ENCODE measurements around the gene LCOR.
A peak's percentile ranks its signal among the peaks of the same experiment; 100 is the strongest.

The LCOR gene

GRCh38 chr10:96978621-96979154 lies 146.6 kb downstream of the LCOR start:
- no peaks in the 10 kb centered on the region for H3K4me1 ChIP-seq (ENCODE audit: insufficient read depth, low read length)
- H3K4me3 ChIP-seq (ENCODE audit: low read length), result no peak overlapping the region
- peaks cover 23% of the 10 kb centered on the region for H3K36me3 ChIP-seq (ENCODE audit: insufficient read depth, low read depth, low read length)
- no peaks in the 10 kb centered on the region for H3K9me3 ChIP-seq (ENCODE audit: insufficient read depth, low read depth, low read length)
- no peak overlapping the region for H3K27ac ChIP-seq (ENCODE audit: low read length)
- H3K9ac ChIP-seq (ENCODE audit: low read depth, low read length), result no peak overlapping the region
- H3K27me3 ChIP-seq (ENCODE audit: insufficient read depth, low read length), result no peaks in the 10 kb centered on the region

GRCh38 chr10:96982149-96982930 lies 150.2 kb downstream of the LCOR start:
- Histone ChIP-seq H3K36me3 (ENCODE audit: insufficient read depth, low read depth, low read length) (peaks cover 23% of the 10 kb centered on the region), H3K4me1 (ENCODE audit: insufficient read depth, low read length) (peaks cover 18% of the 10 kb centered on the region; the same call in 1 of the 2 replicates), H3K9ac (ENCODE audit: low read depth, low read length) (no peak overlapping the region)

GRCh38 chr10:96984541-96985131 lies 152.5 kb downstream of the LCOR start:
- Histone ChIP-seq H3K9ac (ENCODE audit: low read depth, low read length) (peak overlapping the region; percentile 49; the same call in 1 of the 2 replicates), H3K27me3 (ENCODE audit: insufficient read depth, low read length) (no peaks in the 10 kb centered on the region), H3K36me3 (ENCODE audit: insufficient read depth, low read depth, low read length) (peaks cover 23% of the 10 kb centered on the region), H3K4me1 (ENCODE audit: insufficient read depth, low read length) (peaks cover 18% of the 10 kb centered on the region; the same call in 1 of the 2 replicates), H3K9me3 (ENCODE audit: insufficient read depth, low read depth, low read length) (no peaks in the 10 kb centered on the region), H3K27ac (ENCODE audit: low read length) (peak overlapping the region; percentile 39), H3K4me3 (ENCODE audit: low read length) (peak overlapping the region; percentile 22; the same call in 1 of the 2 replicates)

More at GRCh38 chr10:96982149-96982930, 150.2 kb downstream of the LCOR start:
- Histone ChIP-seq H3K9me3 (ENCODE audit: insufficient read depth, low read depth, low read length) (no peaks in the 10 kb centered on the region), H3K27ac (ENCODE audit: low read length) (no peak overlapping the region), H3K27me3 (ENCODE audit: insufficient read depth, low read length) (no peaks in the 10 kb centered on the region), H3K4me3 (ENCODE audit: low read length) (no peak overlapping the region)

- no peak overlapping the region for H3K4me3 ChIP-seq (ENCODE audit: low read length)
- no peaks in the 10 kb centered on the region for H3K9me3 ChIP-seq (ENCODE audit: insufficient read depth, low read depth, low read length)
- peaks cover 18% of the 10 kb centered on the region; the same call in 1 of the 2 replicates for H3K4me1 ChIP-seq (ENCODE audit: insufficient read depth, low read length)
- H3K27me3 ChIP-seq (ENCODE audit: insufficient read depth, low read length), result no peaks in the 10 kb centered on the region
- H3K9ac ChIP-seq (ENCODE audit: low read depth, low read length), result no peak overlapping the region
- H3K36me3 ChIP-seq (ENCODE audit: insufficient read depth, low read depth, low read length), result peaks cover 16% of the 10 kb centered on the region
- H3K27ac ChIP-seq (ENCODE audit: low read length), result no peak overlapping the region
Measured at GRCh38 chr10:96986200-96986856, 154.2 kb downstream of the LCOR start.

GRCh38 chr10:96987141-96987841 lies 155.2 kb downstream of the LCOR start:
- Histone ChIP-seq H3K27me3 (ENCODE audit: insufficient read depth, low read length) (no peaks in the 10 kb centered on the region), H3K27ac (ENCODE audit: low read length) (no peak overlapping the region), H3K9me3 (ENCODE audit: insufficient read depth, low read depth, low read length) (no peaks in the 10 kb centered on the region), H3K36me3 (ENCODE audit: insufficient read depth, low read depth, low read length) (peaks cover 6% of the 10 kb centered on the region; the same call in 1 of the 2 replicates), H3K4me1 (ENCODE audit: insufficient read depth, low read length) (peaks cover 18% of the 10 kb centered on the region; the same call in 1 of the 2 replicates), H3K9ac (ENCODE audit: low read depth, low read length) (no peak overlapping the region), H3K4me3 (ENCODE audit: low read length) (no peak overlapping the region)

GRCh38 chr10:96987842-96988175 lies 155.7 kb downstream of the LCOR start:
- H3K9ac ChIP-seq (ENCODE audit: low read depth, low read length), result no peak overlapping the region
- no peak overlapping the region for H3K27ac ChIP-seq (ENCODE audit: low read length)
- H3K9me3 ChIP-seq (ENCODE audit: insufficient read depth, low read depth, low read length), result no peaks in the 10 kb centered on the region
- H3K36me3 ChIP-seq (ENCODE audit: insufficient read depth, low read depth, low read length), result peaks cover 1% of the 10 kb centered on the region; the same call in 1 of the 2 replicates
- H3K4me1 ChIP-seq (ENCODE audit: insufficient read depth, low read length), result peaks cover 18% of the 10 kb centered on the region; the same call in 1 of the 2 replicates
- no peaks in the 10 kb centered on the region for H3K27me3 ChIP-seq (ENCODE audit: insufficient read depth, low read length)
- no peak overlapping the region for H3K4me3 ChIP-seq (ENCODE audit: low read length)

GRCh38 chr10:96988426-96988825 lies 156.3 kb downstream of the LCOR start:
- Histone ChIP-seq H3K9ac (ENCODE audit: low read depth, low read length) (no peak overlapping the region), H3K36me3 (ENCODE audit: insufficient read depth, low read depth, low read length) (no peaks in the 10 kb centered on the region), H3K9me3 (ENCODE audit: insufficient read depth, low read depth, low read length) (no peaks in the 10 kb centered on the region), H3K27me3 (ENCODE audit: insufficient read depth, low read length) (no peaks in the 10 kb centered on the region), H3K27ac (ENCODE audit: low read length) (no peak overlapping the region), H3K4me3 (ENCODE audit: low read length) (no peak overlapping the region), H3K4me1 (ENCODE audit: insufficient read depth, low read length) (peaks cover 18% of the 10 kb centered on the region; the same call in 1 of the 2 replicates)

GRCh38 chr10:96991313-96991841 lies 159.3 kb downstream of the LCOR start:
- no peak overlapping the region for H3K4me3 ChIP-seq (ENCODE audit: low read length)
- H3K27me3 ChIP-seq (ENCODE audit: insufficient read depth, low read length), result no peaks in the 10 kb centered on the region
- H3K36me3 ChIP-seq (ENCODE audit: insufficient read depth, low read depth, low read length), result no peaks in the 10 kb centered on the region
- H3K4me1 ChIP-seq (ENCODE audit: insufficient read depth, low read length), result no peaks in the 10 kb centered on the region; the same call in 1 of the 2 replicates
- H3K9me3 ChIP-seq (ENCODE audit: insufficient read depth, low read depth, low read length), result no peaks in the 10 kb centered on the region
- no peak overlapping the region for H3K9ac ChIP-seq (ENCODE audit: low read depth, low read length)
- no peak overlapping the region for H3K27ac ChIP-seq (ENCODE audit: low read length)

GRCh38 chr10:96992721-96993120 lies 160.6 kb downstream of the LCOR start:
- Histone ChIP-seq H3K4me1 (ENCODE audit: insufficient read depth, low read length) (no peaks in the 10 kb centered on the region; the same call in 1 of the 2 replicates), H3K9ac (ENCODE audit: low read depth, low read length) (no peak overlapping the region), H3K4me3 (ENCODE audit: low read length) (no peak overlapping the region), H3K36me3 (ENCODE audit: insufficient read depth, low read depth, low read length) (no peaks in the 10 kb centered on the region), H3K27ac (ENCODE audit: low read length) (no peak overlapping the region), H3K9me3 (ENCODE audit: insufficient read depth, low read depth, low read length) (no peaks in the 10 kb centered on the region), H3K27me3 (ENCODE audit: insufficient read depth, low read length) (no peaks in the 10 kb centered on the region)

GRCh38 chr10:96995851-96996250 lies 163.8 kb downstream of the LCOR start:
- Histone ChIP-seq H3K36me3 (ENCODE audit: insufficient read depth, low read depth, low read length) (no peaks in the 10 kb centered on the region), H3K4me1 (ENCODE audit: insufficient read depth, low read length) (no peaks in the 10 kb centered on the region; the same call in 1 of the 2 replicates), H3K9ac (ENCODE audit: low read depth, low read length) (no peak overlapping the region), H3K27ac (ENCODE audit: low read length) (no peak overlapping the region), H3K27me3 (ENCODE audit: insufficient read depth, low read length) (no peaks in the 10 kb centered on the region), H3K9me3 (ENCODE audit: insufficient read depth, low read depth, low read length) (no peaks in the 10 kb centered on the region), H3K4me3 (ENCODE audit: low read length) (no peak overlapping the region)
